Body of pancreas (tissue), 4 donors: Measurements from ENCODE around the gene ADORA1. TPM values are rescaled to one million over a fixed set of nuclear protein-coding genes. Genes with fewer than 3 reads are reported as not detected.

ENCODE experiments used
- ATAC-seq: fragments of 150-250 bp; one replicate; pipeline ENCODE4 v1.9.1; 2016
- DNase-seq, 4 donors: peaks; one replicate each; pipeline ENCODE4 v3.0.0-alpha.2; 2019
- H3K27ac ChIP-seq, 4 donors: fragments of 200-600 bp; sonication (generic); 1 replicate in 3 of 4; 2 replicates in 1 of 4; pipeline versions ENCODE4 v1.5.1 to v1.6.1; 2016 to 2019; ENCODE audit warnings: mild to moderate bottlenecking in 1 of 4, mixed read lengths in 1 of 4, moderate library complexity in 1 of 4
- H3K27me3 ChIP-seq, 2 donors: fragments of 200-600 bp; sonication (generic); one replicate each; pipeline ENCODE4 v1.6.0; 2016; ENCODE audit warnings: mild to moderate bottlenecking in 1 of 2
- H3K36me3 ChIP-seq, 2 donors: fragments of 200-600 bp; sonication (generic); replicated peaks in 1 of 2; 2 replicates each; pipeline ENCODE4 v1.5.1; 2016; ENCODE audit warnings: low read depth in 2 of 2; ENCODE audit not compliant: insufficient read depth in 1 of 2
- H3K4me1 ChIP-seq: fragments of 200-600 bp; sonication (generic); one replicate; pipeline ENCODE4 v1.6.0; 2016
- H3K4me3 ChIP-seq, 2 donors: fragments of 200-600 bp; sonication (generic); 1 replicate in 1 of 2; 2 replicates in 1 of 2; pipeline ENCODE4 v1.5.1; 2016 to 2019
- H3K9me3 ChIP-seq, 3 donors: fragments of 200-600 bp; sonication (generic); 1 replicate in 2 of 3; 2 replicates in 1 of 3; pipeline ENCODE4 v1.5.1; 2016
- POLR2A ChIP-seq, 3 donors: fragments of 450-650 bp; IDR thresholded peaks; one replicate each; pipeline ENCODE4 v1.6.1; 2016; ENCODE audit warnings: antibody characterized with exemption in 3 of 3, mild to moderate bottlenecking in 2 of 3
- WGBS, 2 donors: methylation state at CpG; one replicate each; pipeline ENCODE4 v1.1.5; 2017; 5-methylcytosine and 5-hydroxymethylcytosine counted together
- intact Hi-C: fragments of 100-400 bp; cut with DNase I; formaldehyde crosslinking; loops from one replicate; pipeline ENCODE4 v1.15.1; 2023
- total RNA-seq, 2 donors: library from RNA; depleted of rRNA; stranded (reverse); fragments of >200 nt; gene quantifications; one replicate each; pipeline ENCODE4 v1.1.0, GENCODE V29; 2016
- TF ChIP-seq, protein P1 (sequence below), 7 experiments: fragments of 450-650 bp in 4 of 7; fragments of 200-600 bp in 3 of 7; sonication (generic) in 3 of 7; IDR thresholded peaks; one replicate each; pipeline ENCODE4 v1.5.1; 2016 to 2019; ENCODE audit warnings: antibody characterized with exemption in 7 of 7

ADORA1 gene
- total RNA-seq, 2 donors from 2014 or later = 16.1 to 21.1 TPM

DNA sequence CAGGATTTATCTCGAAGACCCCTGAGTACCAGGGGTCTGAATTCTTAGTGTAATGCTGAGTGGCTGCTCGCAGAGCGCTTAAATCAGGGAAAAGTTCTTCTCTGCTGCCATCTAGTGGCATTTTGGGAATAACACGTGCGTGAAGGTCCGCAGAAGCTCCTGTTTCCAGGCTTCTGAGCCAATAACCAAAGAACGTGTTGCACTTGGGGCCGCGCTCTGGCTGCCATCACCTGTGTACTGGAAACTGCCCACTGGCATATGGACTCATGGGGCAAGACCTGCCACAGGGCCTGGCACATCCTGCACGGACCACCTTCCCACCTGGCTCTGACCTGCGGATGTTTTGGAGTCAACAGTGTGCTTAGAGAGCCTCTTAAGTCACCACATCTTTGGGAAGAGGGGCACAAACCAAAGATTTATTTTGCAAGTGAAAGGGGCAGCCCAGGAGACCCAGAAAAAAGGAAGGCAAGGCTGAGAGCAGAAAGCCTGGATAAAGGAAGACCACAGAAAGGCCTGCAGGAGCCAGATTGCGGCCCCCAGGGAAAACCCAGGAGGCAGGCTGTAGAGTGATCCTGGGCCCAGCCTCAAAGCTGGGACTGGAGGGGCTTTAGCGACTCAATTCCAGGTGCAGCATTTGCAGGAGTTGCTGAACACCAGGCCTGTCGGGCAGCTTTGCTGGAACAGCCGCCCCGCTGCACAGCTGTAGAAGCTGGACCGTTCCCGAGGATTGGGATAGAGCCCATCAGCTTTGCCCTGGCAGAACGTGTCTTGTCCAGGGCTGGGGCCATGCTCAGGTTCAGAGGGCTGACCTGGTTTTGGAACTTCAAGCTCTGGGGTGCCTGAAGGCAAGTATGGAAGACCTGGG is 89.0 kb downstream of the ADORA1 start:
- ATAC-seq (peak; percentile 82), DNase-seq (peak; percentile 61 to 67 (median 62))
- 31 to 32% methylated on average over 17 to 19 of the region's 19 CpGs for WGBS, 2 donors
- no peak overlapping the region for H3K27ac ChIP-seq
- H3K9me3 ChIP-seq = no peaks in the 10 kb centered on the region
- H3K4me3 ChIP-seq = no peak overlapping the region
- TF ChIP-seq POLR2A (IDR thresholded peaks at IDR 0.05) = no peak
- TF ChIP-seq, protein P1, sequence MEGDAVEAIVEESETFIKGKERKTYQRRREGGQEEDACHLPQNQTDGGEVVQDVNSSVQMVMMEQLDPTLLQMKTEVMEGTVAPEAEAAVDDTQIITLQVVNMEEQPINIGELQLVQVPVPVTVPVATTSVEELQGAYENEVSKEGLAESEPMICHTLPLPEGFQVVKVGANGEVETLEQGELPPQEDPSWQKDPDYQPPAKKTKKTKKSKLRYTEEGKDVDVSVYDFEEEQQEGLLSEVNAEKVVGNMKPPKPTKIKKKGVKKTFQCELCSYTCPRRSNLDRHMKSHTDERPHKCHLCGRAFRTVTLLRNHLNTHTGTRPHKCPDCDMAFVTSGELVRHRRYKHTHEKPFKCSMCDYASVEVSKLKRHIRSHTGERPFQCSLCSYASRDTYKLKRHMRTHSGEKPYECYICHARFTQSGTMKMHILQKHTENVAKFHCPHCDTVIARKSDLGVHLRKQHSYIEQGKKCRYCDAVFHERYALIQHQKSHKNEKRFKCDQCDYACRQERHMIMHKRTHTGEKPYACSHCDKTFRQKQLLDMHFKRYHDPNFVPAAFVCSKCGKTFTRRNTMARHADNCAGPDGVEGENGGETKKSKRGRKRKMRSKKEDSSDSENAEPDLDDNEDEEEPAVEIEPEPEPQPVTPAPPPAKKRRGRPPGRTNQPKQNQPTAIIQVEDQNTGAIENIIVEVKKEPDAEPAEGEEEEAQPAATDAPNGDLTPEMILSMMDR (IDR thresholded peaks at IDR 0.05) = peak; percentile 39 to 83 (median 72)
- no peaks in the 10 kb centered on the region for H3K36me3 ChIP-seq
- no peaks in the 10 kb centered on the region for H3K27me3 ChIP-seq
- intact Hi-C loops = loop anchor here (10.0 kb wide), 1 partner anchor 172 kb away; no protein-coding TSS in a partner anchor
- H3K4me1 ChIP-seq = peaks cover 5% of the 10 kb centered on the region

Other genes starting within 250 kb of the ADORA1 start
- gene RABIF, start 238.6 kb upstream of the ADORA1 start, total RNA-seq = 1 to 10 TPM; 2.6 to 4.0 TPM
- 10 to 100 TPM; 15.3 to 21.8 TPM for gene KLHL12, start 200.5 kb upstream of the ADORA1 start, total RNA-seq
- gene ADIPOR1, start 169.4 kb upstream of the ADORA1 start, total RNA-seq = 10 to 100 TPM; 38.6 to 52.4 TPM
- 10 to 100 TPM; 23.4 to 32.4 TPM for gene CYB5R1, start 160.5 kb upstream of the ADORA1 start, total RNA-seq
- gene TMEM183A, start 120.4 kb upstream of the ADORA1 start, total RNA-seq = 10 to 100 TPM; 47.7 to 86.7 TPM
- gene PPFIA4, start 101.2 kb upstream of the ADORA1 start, total RNA-seq = not detected
- not detected for gene MYOG, start 41.7 kb upstream of the ADORA1 start, total RNA-seq
- gene MYBPH, start 48.1 kb downstream of the ADORA1 start, total RNA-seq = not detected
- gene CHI3L1, start 59.0 kb downstream of the ADORA1 start, total RNA-seq = 1 to 10 TPM; 5.4 to 8.2 TPM
- gene CHIT1, start 101.9 kb downstream of the ADORA1 start, total RNA-seq = under 1 TPM in 1 of 2 donors, not detected in 1; 0.26 TPM
- 100 to 1,000 TPM; 122 to 160 TPM for gene BTG2, start 177.8 kb downstream of the ADORA1 start, total RNA-seq
- 10 to 100 TPM; 14.2 to 18.7 TPM for gene FMOD, start 223.4 kb downstream of the ADORA1 start, total RNA-seq